Ovary (tissue), 3 donors: ENCODE data around the gene PVR.

ENCODE experiments used
- POLR2A ChIP-seq: fragments of 450-650 bp; IDR thresholded peaks from one replicate; pipeline ENCODE4 v1.6.1; 2017; ENCODE audit warnings: antibody characterized with exemption, mild to moderate bottlenecking, moderate library complexity
- TF ChIP-seq, protein P1 (sequence below), 3 donors: fragments of 450-650 bp in 2 of 3; fragments of 200-600 bp in 1 of 3; IDR thresholded peaks; one replicate each; pipeline versions ENCODE4 v1.5.1 to v1.8.0; 2016 to 2022; ENCODE audit warnings: antibody characterized with exemption in 3 of 3, mild to moderate bottlenecking in 1 of 3
- donor health status: DM: no; HTN: no; CAD: no.

DNA sequence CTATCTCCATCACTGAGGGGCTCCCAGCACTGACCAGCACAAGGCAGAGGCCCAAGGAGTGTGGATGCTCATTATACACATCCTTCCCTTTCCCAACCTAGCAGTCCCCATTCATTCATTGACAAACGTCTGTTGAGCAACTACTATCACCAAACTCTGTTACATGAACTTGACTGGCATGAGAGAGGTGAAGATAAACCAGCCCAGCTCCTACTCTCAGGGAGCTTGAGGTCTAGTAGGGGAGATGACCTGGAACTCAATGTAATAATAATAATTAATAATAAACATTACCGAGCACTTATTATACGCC lies 46.4 kb downstream of the PVR start:
- TF ChIP-seq, protein P1, sequence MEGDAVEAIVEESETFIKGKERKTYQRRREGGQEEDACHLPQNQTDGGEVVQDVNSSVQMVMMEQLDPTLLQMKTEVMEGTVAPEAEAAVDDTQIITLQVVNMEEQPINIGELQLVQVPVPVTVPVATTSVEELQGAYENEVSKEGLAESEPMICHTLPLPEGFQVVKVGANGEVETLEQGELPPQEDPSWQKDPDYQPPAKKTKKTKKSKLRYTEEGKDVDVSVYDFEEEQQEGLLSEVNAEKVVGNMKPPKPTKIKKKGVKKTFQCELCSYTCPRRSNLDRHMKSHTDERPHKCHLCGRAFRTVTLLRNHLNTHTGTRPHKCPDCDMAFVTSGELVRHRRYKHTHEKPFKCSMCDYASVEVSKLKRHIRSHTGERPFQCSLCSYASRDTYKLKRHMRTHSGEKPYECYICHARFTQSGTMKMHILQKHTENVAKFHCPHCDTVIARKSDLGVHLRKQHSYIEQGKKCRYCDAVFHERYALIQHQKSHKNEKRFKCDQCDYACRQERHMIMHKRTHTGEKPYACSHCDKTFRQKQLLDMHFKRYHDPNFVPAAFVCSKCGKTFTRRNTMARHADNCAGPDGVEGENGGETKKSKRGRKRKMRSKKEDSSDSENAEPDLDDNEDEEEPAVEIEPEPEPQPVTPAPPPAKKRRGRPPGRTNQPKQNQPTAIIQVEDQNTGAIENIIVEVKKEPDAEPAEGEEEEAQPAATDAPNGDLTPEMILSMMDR (IDR thresholded peaks at IDR 0.05) = no peak
- TF ChIP-seq POLR2A = no peak
